AG04450 (cell line): ENCODE measurements around the gene SLU7. TPM values are rescaled to one million over a fixed set of nuclear protein-coding genes. Genes with fewer than 3 reads are reported as not detected.

ENCODE experiments used
- CTCF ChIA-PET: fragments of 300-600, 350-600 bp; formaldehyde crosslinking; extraction: SDS; loops from one replicate; lab custom pipeline; 2022; ENCODE audit warnings: antibody characterized with exemption, inconsistent platforms; lab: Charles Lee
- POLR2A ChIA-PET: fragments of 350-600 bp; formaldehyde crosslinking; extraction: SDS; loops from one replicate; lab custom pipeline; 2021; ENCODE audit warnings: antibody characterized with exemption, inconsistent platforms; lab: Yijun Ruan, JAX
- DNase-seq: peaks from one replicate; pipeline ENCODE4 v3.0.0-alpha.2; 2011; ENCODE audit warnings: low read depth, low spot score
- H3K27ac ChIP-seq: one replicate; pipeline ENCODE4 v1.5.1; 2012; ENCODE audit warnings: low read depth, low read length, control low read depth
- H3K27me3 ChIP-seq: one replicate; pipeline ENCODE4 v1.6.0; 2012; ENCODE audit warnings: low read length; ENCODE audit not compliant: control insufficient read depth, insufficient read depth
- H3K4me3 ChIP-seq: 2 replicates; pipeline ENCODE4 v1.5.1; 2011; ENCODE audit warnings: mild to moderate bottlenecking, low read depth, low read length, control low read depth
- H3K9me3 ChIP-seq: 2 replicates; pipeline ENCODE4 v1.5.1; 2012; ENCODE audit warnings: low read length; ENCODE audit not compliant: control insufficient read depth, insufficient read depth
- CTCF ChIP-seq: IDR thresholded peaks from 2 replicates; pipeline ENCODE4 v1.5.1; 2011; ENCODE audit warnings: low read depth, low read length, control low read depth, inconsistent platforms
- polyA plus RNA-seq: library from polyadenylated mRNA; depleted of rRNA; stranded (reverse); fragments of >200 nt; gene quantifications from 2 replicates; pipeline ENCODE4 v1.2.3, GENCODE V29; 2011

Gene SLU7
- polyA plus RNA-seq, 1 experiment = 59.5 TPM

GRCh38 chr5:160421625-160422258 lies 2.9 kb upstream of the SLU7 start, which contains the start of gene PTTG1:
Gene PTTG1 (plus strand): TSS chr5:160421855. CDS start chr5:160422313, 458 bp downstream.
- H3K4me3 ChIP-seq = peak within 1 kb of the TSS; percentile 73
- DNase-seq = peak; percentile 88
- POLR2A ChIA-PET = interaction anchor here (0.6 to 1.4 kb wide), 8 partner anchors 11 to 422 kb away, joined by 3 to 10 read pairs (median 4); partner anchors contain the start of gene FAM200C
- no peaks in the 10 kb centered on the region for H3K9me3 ChIP-seq
- CTCF ChIA-PET = interaction anchor here (0.6 to 5.3 kb wide), 3 partner anchors 17 to 417 kb away, joined by 7 to 113 read pairs (median 8); no protein-coding TSS in a partner anchor
- H3K27me3 ChIP-seq = no peaks in the 10 kb centered on the region
- H3K27ac ChIP-seq = peak within 1 kb of the TSS; percentile 88
- TF ChIP-seq CTCF = no peak

- ChIA-PET CTCF (interaction anchor here (0.6 to 3.1 kb wide), 2 partner anchors 18 to 369 kb away, joined by 3 to 16 read pairs; no protein-coding TSS in a partner anchor), POLR2A (no interaction called here)
- no peak for TF ChIP-seq CTCF
- DNase-seq = no peak
- Histone ChIP-seq H3K4me3 (no peak overlapping the region), H3K27ac (no peak overlapping the region), H3K27me3 (no peaks in the 10 kb centered on the region), H3K9me3 (no peaks in the 10 kb centered on the region)
These were observed 1.4 kb upstream of the SLU7 start for GRCh38 chr5:160420331-160420610.

- Histone ChIP-seq H3K9me3 (no peaks in the 10 kb centered on the region), H3K27ac (peak overlapping the region; percentile 58), H3K27me3 (no peaks in the 10 kb centered on the region), H3K4me3 (peak overlapping the region; percentile 55)
- ChIA-PET POLR2A (interaction anchor here (0.5 to 1.0 kb wide), 6 partner anchors 9 to 679 kb away, joined by 3 to 5 read pairs (median 3); partner anchors contain the start of gene FAM200C), CTCF (interaction anchor here (0.6 to 3.1 kb wide), 6 partner anchors 16 to 398 kb away, joined by 3 to 16 read pairs (median 3); no protein-coding TSS in a partner anchor)
- no peak for DNase-seq
- no peak for TF ChIP-seq CTCF
These were observed 813 bp upstream of the SLU7 start for GRCh38 chr5:160419458-160420330.

- ChIA-PET POLR2A (interaction anchor here (0.5 to 2.3 kb wide), 11 partner anchors 10 to 1066 kb away, joined by 3 to 10 read pairs (median 3); partner anchors contain the start of genes C1QTNF2, PTTG1 and SLU7), CTCF (interaction anchor here (0.9 to 3.9 kb wide), 4 partner anchors 8 to 378 kb away, joined by 3 to 25 read pairs (median 12); no protein-coding TSS in a partner anchor)
- H3K27ac ChIP-seq = peak within 1 kb of the TSS; percentile 92
- no peak for TF ChIP-seq CTCF
- DNase-seq = peak; percentile 90
- H3K9me3 ChIP-seq = no peaks in the 10 kb centered on the region
- peak within 1 kb of the TSS; percentile 73 for H3K4me3 ChIP-seq
- no peaks in the 10 kb centered on the region for H3K27me3 ChIP-seq
These were observed 19.2 kb downstream of the SLU7 start, which contains the start of gene FAM200C for GRCh38 chr5:160399402-160400353. Gene FAM200C (minus strand): TSS chr5:160400054. CDS start chr5:160395490, 4,564 bp downstream.
